IgD-negative memory B cell (primary cell): ENCODE measurements around the gene CDC42EP1. TPM values are rescaled to one million over a fixed set of nuclear protein-coding genes. Genes with fewer than 3 reads are reported as not detected.

ENCODE experiments used
- H3K27ac Mint-ChIP-seq, 3 donors: one replicate each; pipeline ENCODE4 v1.8.0; 2020 to 2022; ENCODE audit warnings: mild to moderate bottlenecking in 3 of 3, mixed read lengths in 3 of 3, moderate library complexity in 1 of 3
- H3K27me3 Mint-ChIP-seq: one replicate; pipeline ENCODE4 v1.8.0; 2021; ENCODE audit warnings: mixed read lengths
- H3K36me3 Mint-ChIP-seq: one replicate; pipeline ENCODE4 v1.8.0; 2020; ENCODE audit warnings: mild to moderate bottlenecking, mixed read lengths
- H3K4me1 Mint-ChIP-seq, 3 donors: one replicate each; pipeline ENCODE4 v1.8.0; 2020 to 2022; ENCODE audit warnings: mixed read lengths in 3 of 3, mild to moderate bottlenecking in 1 of 3
- H3K4me3 Mint-ChIP-seq, 4 donors: one replicate each; pipeline ENCODE4 v1.8.0; 2020 to 2022; ENCODE audit warnings: mild to moderate bottlenecking in 4 of 4, mixed read lengths in 4 of 4, moderate library complexity in 3 of 4
- H3K9me3 Mint-ChIP-seq, 3 donors: one replicate each; pipeline ENCODE4 v1.8.0; 2020 to 2021; ENCODE audit warnings: mixed read lengths in 3 of 3, mild to moderate bottlenecking in 1 of 3
- polyA plus RNA-seq: library from polyadenylated mRNA; unstranded; fragments of 300-500 nt; fragmentation: Illumina TruSeq; gene quantifications from one replicate; pipeline ENCODE4 v1.2.3, GENCODE V29; 2021

Gene CDC42EP1
- polyA plus RNA-seq, 1 donor from 2014 or later: 0.19 TPM

- peak overlapping the region in 1 of 3 donors; percentile 67 for H3K27ac Mint-ChIP-seq
- no peaks in the 10 kb centered on the region for H3K9me3 Mint-ChIP-seq
- H3K4me1 Mint-ChIP-seq: peaks cover 4 to 16% (median 13%) of the 10 kb centered on the region in 3 donors
- H3K36me3 Mint-ChIP-seq: no peaks in the 10 kb centered on the region
- peaks cover 29% of the 10 kb centered on the region for H3K27me3 Mint-ChIP-seq
- H3K4me3 Mint-ChIP-seq: peak overlapping the region; percentile 17 to 78 (median 47)
Observed at GRCh38 chr22:37562049-37562875, 2.0 kb downstream of the CDC42EP1 start.

GRCh38 chr22:37563153-37564081 lies 3.1 kb downstream of the CDC42EP1 start:
- H3K4me1 Mint-ChIP-seq: peaks cover 5 to 19% (median 16%) of the 10 kb centered on the region in 3 donors
- H3K4me3 Mint-ChIP-seq: no peak overlapping the region
- no peak overlapping the region for H3K27ac Mint-ChIP-seq
- no peaks in the 10 kb centered on the region for H3K9me3 Mint-ChIP-seq
- H3K27me3 Mint-ChIP-seq: peaks cover 31% of the 10 kb centered on the region
- no peaks in the 10 kb centered on the region for H3K36me3 Mint-ChIP-seq

GRCh38 chr22:37564111-37564711 lies 3.9 kb downstream of the CDC42EP1 start:
- Mint-ChIP-seq H3K36me3 (no peaks in the 10 kb centered on the region), H3K4me1 (peaks cover 5 to 19% (median 16%) of the 10 kb centered on the region in 3 donors), H3K4me3 (no peak overlapping the region), H3K27me3 (peaks cover 26% of the 10 kb centered on the region), H3K27ac (no peak overlapping the region), H3K9me3 (no peaks in the 10 kb centered on the region)

GRCh38 chr22:37565830-37566229 lies 5.5 kb downstream of the CDC42EP1 start:
- Mint-ChIP-seq H3K4me3 (peak overlapping the region in 3 of 4 donors; percentile 47 to 70 (median 65)), H3K27me3 (peaks cover 26% of the 10 kb centered on the region), H3K9me3 (no peaks in the 10 kb centered on the region), H3K4me1 (peaks cover 5 to 19% (median 16%) of the 10 kb centered on the region in 3 donors), H3K27ac (peak overlapping the region in 2 of 3 donors; percentile 85), H3K36me3 (no peaks in the 10 kb centered on the region)

- H3K27me3 Mint-ChIP-seq: peaks cover 25% of the 10 kb centered on the region
Observed at GRCh38 chr22:37566329-37566837, 6.1 kb downstream of the CDC42EP1 start.

GRCh38 chr22:37566903-37567798 lies 6.9 kb downstream of the CDC42EP1 start:
- H3K9me3 Mint-ChIP-seq: no peaks in the 10 kb centered on the region
- H3K36me3 Mint-ChIP-seq: no peaks in the 10 kb centered on the region
- peaks cover 19% of the 10 kb centered on the region for H3K27me3 Mint-ChIP-seq
- H3K4me1 Mint-ChIP-seq: peaks cover 9 to 12% (median 12%) of the 10 kb centered on the region in 3 donors
- peak overlapping the region; percentile 30 to 86 (median 74) for H3K4me3 Mint-ChIP-seq
- H3K27ac Mint-ChIP-seq: peak overlapping the region in 2 of 3 donors; percentile 4 to 44

More at GRCh38 chr22:37566329-37566837, 6.1 kb downstream of the CDC42EP1 start:
- H3K4me3 Mint-ChIP-seq: peak overlapping the region in 1 of 4 donors; percentile 79
- H3K4me1 Mint-ChIP-seq: peaks cover 5 to 18% (median 16%) of the 10 kb centered on the region in 3 donors
- no peaks in the 10 kb centered on the region for H3K36me3 Mint-ChIP-seq
- no peaks in the 10 kb centered on the region for H3K9me3 Mint-ChIP-seq
- peak overlapping the region in 2 of 3 donors; percentile 85 for H3K27ac Mint-ChIP-seq

GRCh38 chr22:37568012-37568411 lies 7.7 kb downstream of the CDC42EP1 start:
- Mint-ChIP-seq H3K4me3 (no peak overlapping the region), H3K36me3 (no peaks in the 10 kb centered on the region), H3K9me3 (no peaks in the 10 kb centered on the region), H3K27me3 (peaks cover 13% of the 10 kb centered on the region), H3K27ac (no peak overlapping the region), H3K4me1 (peaks cover 9 to 12% (median 10%) of the 10 kb centered on the region in 3 donors)

- Mint-ChIP-seq H3K4me1 (peaks cover 9 to 12% (median 10%) of the 10 kb centered on the region in 3 donors), H3K27me3 (peaks cover 8% of the 10 kb centered on the region), H3K9me3 (no peaks in the 10 kb centered on the region), H3K4me3 (no peak overlapping the region), H3K27ac (no peak overlapping the region), H3K36me3 (no peaks in the 10 kb centered on the region)
Observed at GRCh38 chr22:37568448-37569008, 8.2 kb downstream of the CDC42EP1 start.

GRCh38 chr22:37569009-37569920 lies 9.0 kb downstream of the CDC42EP1 start:
- H3K27ac Mint-ChIP-seq: no peak overlapping the region

GRCh38 chr22:37569921-37570660 lies 9.8 kb downstream of the CDC42EP1 start:
- no peaks in the 10 kb centered on the region for H3K36me3 Mint-ChIP-seq
- H3K4me3 Mint-ChIP-seq: no peak overlapping the region
- H3K27me3 Mint-ChIP-seq: peaks cover 8% of the 10 kb centered on the region
- H3K27ac Mint-ChIP-seq: peak overlapping the region in 1 of 3 donors; percentile 43
- peaks cover 9 to 12% (median 10%) of the 10 kb centered on the region in 3 donors for H3K4me1 Mint-ChIP-seq
- no peaks in the 10 kb centered on the region for H3K9me3 Mint-ChIP-seq

More at GRCh38 chr22:37569009-37569920, 9.0 kb downstream of the CDC42EP1 start:
- Mint-ChIP-seq H3K27me3 (peaks cover 8% of the 10 kb centered on the region), H3K36me3 (no peaks in the 10 kb centered on the region), H3K9me3 (no peaks in the 10 kb centered on the region), H3K4me1 (peaks cover 9 to 12% (median 10%) of the 10 kb centered on the region in 3 donors), H3K4me3 (no peak overlapping the region)

- Mint-ChIP-seq H3K4me3 (no peak overlapping the region), H3K27ac (peak overlapping the region in 1 of 3 donors; percentile 43), H3K36me3 (no peaks in the 10 kb centered on the region), H3K9me3 (no peaks in the 10 kb centered on the region), H3K27me3 (peaks cover 8% of the 10 kb centered on the region), H3K4me1 (peaks cover 9 to 12% (median 10%) of the 10 kb centered on the region in 3 donors)
Observed at GRCh38 chr22:37570661-37570976, 10.3 kb downstream of the CDC42EP1 start.
